GM19468 (cell line): ENCODE data around the gene LAMA2.

Experiments
- ATAC-seq: cut with Tn5 transposase; IDR thresholded peaks from one replicate; pipeline ENCODE4 v1.9.1; 2021; ENCODE audit warnings: mild to moderate bottlenecking, moderate library complexity, moderate number of reproducible peaks; ENCODE audit not compliant: unreplicated experiment; ENCODE audit errors: extremely low read depth

The LAMA2 gene

GRCh38 chr6:128882991-128883611 lies at the start of gene LAMA2:
TSS of gene LAMA2 (plus strand) at chr6:128883138. CDS start at chr6:128883246, 108 bp downstream.
- ATAC-seq = no peak

- ATAC-seq = no peak
These were observed 46.2 kb upstream of the LAMA2 start for GRCh38 chr6:128836761-128837160.

GRCh38 chr6:128841518-128841917 lies 41.4 kb upstream of the LAMA2 start:
- ATAC-seq = no peak

GRCh38 chr6:128844598-128844997 lies 38.3 kb upstream of the LAMA2 start:
- no peak for ATAC-seq

GRCh38 chr6:128847431-128848210 lies 35.3 kb upstream of the LAMA2 start:
- no peak for ATAC-seq

GRCh38 chr6:128848212-128848935 lies 34.6 kb upstream of the LAMA2 start:
- no peak for ATAC-seq

- ATAC-seq = no peak
These were observed 27.3 kb upstream of the LAMA2 start for GRCh38 chr6:128855581-128856085.

GRCh38 chr6:128857806-128858205 lies 25.1 kb upstream of the LAMA2 start:
- ATAC-seq = no peak

GRCh38 chr6:128860782-128861181 lies 22.2 kb upstream of the LAMA2 start:
- ATAC-seq = no peak

GRCh38 chr6:128863983-128864382 lies 19.0 kb upstream of the LAMA2 start:
- ATAC-seq = no peak

- ATAC-seq = no peak
These were observed 12.2 kb upstream of the LAMA2 start for GRCh38 chr6:128870746-128871145.

GRCh38 chr6:128874863-128875262 lies 8.1 kb upstream of the LAMA2 start:
- no peak for ATAC-seq

GRCh38 chr6:128882560-128882959 lies 378 bp upstream of the LAMA2 start:
- ATAC-seq = no peak

GRCh38 chr6:128883906-128884305 lies 968 bp downstream of the LAMA2 start:
- ATAC-seq = no peak

GRCh38 chr6:128885381-128885780 lies 2.4 kb downstream of the LAMA2 start:
- ATAC-seq = no peak

GRCh38 chr6:128886706-128887105 lies 3.8 kb downstream of the LAMA2 start:
- no peak for ATAC-seq

GRCh38 chr6:128888444-128889175 lies 5.7 kb downstream of the LAMA2 start:
- no peak for ATAC-seq

GRCh38 chr6:128889870-128890269 lies 6.9 kb downstream of the LAMA2 start:
- ATAC-seq = no peak

GRCh38 chr6:128892079-128892478 lies 9.1 kb downstream of the LAMA2 start:
- ATAC-seq = no peak

GRCh38 chr6:128899341-128900050 lies 16.6 kb downstream of the LAMA2 start:
- no peak for ATAC-seq
